NAMALWA (cell line): ENCODE results near the gene FGD4.
"Not testable (repeated sequence)": the region's sequence is repeated elsewhere in the genome, so short reads cannot be mapped to it uniquely, and the experiment has no call there.

Source experiments
- DNase-seq: peaks from one replicate; pipeline ENCODE4 v3.0.0-alpha.2; 2015; ENCODE audit warnings: low spot score

Gene FGD4

DNA sequence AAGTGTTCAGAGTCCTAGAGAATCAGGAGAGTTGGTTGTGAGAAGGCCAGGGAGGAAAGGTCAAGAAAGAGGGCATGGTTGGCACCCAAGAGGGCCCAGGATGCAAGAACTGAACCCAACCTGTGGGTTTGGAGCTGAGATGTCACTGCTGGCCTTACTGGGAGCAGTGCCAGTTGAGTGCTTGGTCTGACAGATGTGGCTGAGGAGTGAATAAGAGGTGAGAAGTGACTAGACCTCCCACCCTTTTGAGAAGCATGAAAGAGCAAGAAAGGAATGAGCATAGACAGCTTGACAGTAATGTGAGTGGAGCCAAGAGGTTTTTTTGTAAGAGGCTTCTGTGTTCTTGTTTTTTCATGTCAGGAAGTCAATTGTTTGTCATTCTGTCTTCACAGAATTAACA is 95.3 kb downstream of the FGD4 start:
- DNase-seq: no peak

GRCh38 chr12:32496946-32497345 is 97.6 kb downstream of the FGD4 start:
- DNase-seq: no peak

GRCh38 chr12:32497864-32498263 is 98.5 kb downstream of the FGD4 start:
- no peak for DNase-seq

- no peak for DNase-seq
Observed at GRCh38 chr12:32499048-32499447, 99.7 kb downstream of the FGD4 start.

DNA sequence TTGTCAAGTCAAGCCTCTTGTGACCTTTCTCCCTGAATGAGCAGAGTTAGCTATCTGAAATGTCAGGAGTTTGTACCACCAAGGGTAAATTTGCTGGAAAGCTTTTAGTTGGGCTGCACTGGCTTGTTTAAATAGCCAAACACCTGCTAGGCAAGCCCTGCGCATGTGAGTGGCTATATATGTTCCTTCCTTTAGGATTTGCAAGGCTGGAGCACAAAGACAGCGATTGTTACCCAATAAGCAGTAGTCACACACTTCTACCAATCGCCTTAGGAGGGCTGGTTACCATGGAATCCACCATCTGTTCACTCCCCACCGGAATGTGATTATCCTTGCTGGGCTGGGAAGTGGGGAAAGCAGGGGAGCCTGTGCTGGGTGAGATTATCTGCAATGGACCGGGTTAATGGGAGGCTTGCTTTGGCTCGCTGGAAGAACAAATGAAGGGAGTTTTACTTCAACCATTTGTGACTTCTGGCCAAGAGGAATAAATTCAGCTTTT is 102.5 kb downstream of the FGD4 start:
- no peak for DNase-seq

GRCh38 chr12:32502693-32503502 is 103.5 kb downstream of the FGD4 start:
- DNase-seq: no peak

DNA sequence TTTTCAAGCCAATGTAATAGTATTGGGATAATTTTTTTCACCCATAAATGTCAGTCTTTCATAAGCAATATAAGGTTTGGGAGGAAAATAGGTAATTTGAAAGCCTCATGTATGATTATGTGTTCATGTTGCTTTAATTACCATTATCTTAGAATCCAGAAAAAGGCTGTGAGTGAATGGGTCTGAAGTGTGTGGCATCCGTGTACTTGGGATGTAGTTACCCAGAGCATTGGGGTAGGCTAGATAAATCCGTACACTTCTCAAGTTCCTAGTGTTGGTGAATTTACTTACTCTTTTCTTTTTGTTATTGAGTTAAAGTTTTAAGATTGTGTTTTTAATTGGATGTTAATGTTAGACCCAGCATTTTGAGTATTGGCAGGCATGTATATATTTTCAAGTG is 104.4 kb downstream of the FGD4 start:
- no peak for DNase-seq

- DNase-seq: no peak
Observed at GRCh38 chr12:32504591-32504990, 105.2 kb downstream of the FGD4 start.

GRCh38 chr12:32505067-32505945 is 105.9 kb downstream of the FGD4 start:
- DNase-seq: no peak

DNA sequence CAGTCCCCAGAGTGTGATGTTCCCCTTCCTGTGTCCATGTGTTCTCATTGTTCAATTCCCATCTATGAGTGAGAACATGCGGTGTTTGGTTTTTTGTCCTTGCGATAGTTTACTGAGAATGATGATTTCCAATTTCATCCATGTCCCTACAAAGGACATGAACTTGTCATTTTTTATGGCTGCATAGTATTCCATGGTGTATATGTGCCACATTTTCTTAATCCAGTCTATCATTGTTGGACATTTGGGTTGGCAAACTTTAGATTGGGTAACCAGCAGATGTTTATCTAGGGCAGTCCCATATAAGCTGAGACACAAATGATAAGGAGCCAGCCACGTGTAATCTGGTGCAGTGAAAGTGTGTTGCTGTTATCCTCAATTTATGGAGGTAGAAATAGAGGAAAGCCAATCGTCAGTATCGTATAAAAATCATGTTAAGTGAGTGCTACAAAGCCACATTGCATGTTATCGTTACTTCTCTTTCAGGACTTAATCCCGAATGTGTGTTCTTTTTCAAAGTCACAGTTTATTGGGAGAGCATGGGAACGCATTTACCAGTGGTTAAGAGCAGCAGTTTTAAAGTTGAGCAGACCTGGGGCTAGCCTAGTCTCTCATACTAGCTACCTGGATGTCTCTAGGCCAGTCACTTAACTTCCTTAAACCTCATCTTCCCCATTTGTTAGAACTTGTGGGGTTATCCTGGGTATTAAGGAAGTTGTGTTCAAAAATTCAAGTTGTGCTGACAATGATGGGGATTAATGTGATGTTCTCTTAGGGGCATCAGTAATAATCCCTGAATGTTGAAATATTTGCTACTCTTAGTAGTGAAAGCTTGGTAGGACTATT is 108.0 kb downstream of the FGD4 start:
- not testable (repeated sequence) for DNase-seq

GRCh38 chr12:32507942-32508320 is 108.6 kb downstream of the FGD4 start:
- DNase-seq: no peak

DNA sequence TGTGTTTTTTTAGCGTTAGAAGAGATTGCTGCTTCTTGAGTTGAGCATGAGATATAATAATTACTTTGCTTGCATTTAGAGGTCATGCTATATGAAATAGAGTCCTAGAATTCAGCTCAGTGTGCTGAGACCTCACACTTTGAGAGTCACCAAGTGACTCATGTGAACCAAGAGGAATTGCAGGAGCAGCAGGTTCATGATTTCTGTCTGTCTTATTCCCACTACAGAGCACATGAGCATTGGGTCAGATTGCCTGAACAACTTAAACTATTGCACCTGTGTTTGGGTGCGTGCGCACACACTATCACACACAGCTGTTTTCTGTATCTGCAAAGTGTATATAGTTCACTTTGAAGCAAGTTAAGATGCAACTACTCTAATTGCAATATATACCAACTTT is 109.3 kb downstream of the FGD4 start:
- DNase-seq: no peak

DNA sequence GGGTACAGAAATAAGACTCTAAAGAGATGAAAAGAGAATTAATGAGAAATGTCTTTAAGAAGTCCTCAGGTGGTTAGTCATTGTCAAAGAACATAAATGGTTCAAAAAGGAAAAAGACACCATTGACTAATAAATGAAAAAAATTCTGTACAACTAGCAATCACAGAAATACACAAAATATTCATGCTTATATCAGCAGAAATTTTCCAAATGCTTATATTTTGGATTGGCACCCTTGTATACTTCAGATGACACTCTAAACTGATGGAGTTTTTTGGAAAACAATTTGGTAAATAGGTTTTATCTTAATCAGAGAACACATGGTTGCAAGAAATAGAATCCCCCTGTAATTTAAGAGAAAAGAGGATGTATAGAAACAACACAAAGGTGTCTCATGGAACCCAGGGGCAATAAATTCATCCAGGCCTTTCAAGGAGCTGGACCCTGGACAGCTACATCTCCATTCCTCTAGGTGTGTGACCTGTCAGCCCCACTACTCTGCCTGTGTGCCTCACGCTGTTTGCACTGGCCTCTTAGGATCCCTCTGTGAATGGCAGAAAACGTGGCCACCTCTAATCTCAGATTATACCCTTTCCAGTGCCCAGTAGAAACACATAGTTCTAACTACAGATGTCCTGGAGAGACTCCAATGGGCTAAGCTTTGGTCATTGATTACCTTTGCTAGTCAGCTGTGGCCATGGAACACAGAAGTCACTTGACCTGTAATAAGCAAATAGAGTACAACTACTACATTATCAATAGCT is 110.2 kb downstream of the FGD4 start:
- DNase-seq: no peak

DNA sequence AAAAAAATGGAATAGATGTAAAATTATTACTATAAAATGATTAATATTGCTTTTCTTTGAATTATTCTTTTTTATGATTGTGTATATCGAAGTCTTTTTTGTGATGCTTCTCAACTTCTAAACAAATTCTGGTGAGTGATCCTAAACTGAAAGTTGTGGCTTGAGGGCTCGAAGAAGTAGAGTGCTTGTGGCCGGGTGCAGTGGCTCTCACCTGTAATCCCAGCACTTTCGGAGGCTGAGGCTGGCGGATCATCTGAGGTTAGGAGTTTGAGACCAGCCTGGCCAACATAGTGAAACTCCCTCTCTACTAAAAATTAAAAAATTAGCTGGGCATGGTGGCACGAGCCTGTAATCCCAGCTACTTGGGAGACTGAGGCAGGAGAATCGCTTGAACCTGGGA is 112.6 kb downstream of the FGD4 start:
- not testable (repeated sequence) for DNase-seq

GRCh38 chr12:32512379-32512778 is 113.0 kb downstream of the FGD4 start:
- DNase-seq: no peak

- DNase-seq: no peak
Observed at GRCh38 chr12:32512910-32513309, 113.6 kb downstream of the FGD4 start.

DNA sequence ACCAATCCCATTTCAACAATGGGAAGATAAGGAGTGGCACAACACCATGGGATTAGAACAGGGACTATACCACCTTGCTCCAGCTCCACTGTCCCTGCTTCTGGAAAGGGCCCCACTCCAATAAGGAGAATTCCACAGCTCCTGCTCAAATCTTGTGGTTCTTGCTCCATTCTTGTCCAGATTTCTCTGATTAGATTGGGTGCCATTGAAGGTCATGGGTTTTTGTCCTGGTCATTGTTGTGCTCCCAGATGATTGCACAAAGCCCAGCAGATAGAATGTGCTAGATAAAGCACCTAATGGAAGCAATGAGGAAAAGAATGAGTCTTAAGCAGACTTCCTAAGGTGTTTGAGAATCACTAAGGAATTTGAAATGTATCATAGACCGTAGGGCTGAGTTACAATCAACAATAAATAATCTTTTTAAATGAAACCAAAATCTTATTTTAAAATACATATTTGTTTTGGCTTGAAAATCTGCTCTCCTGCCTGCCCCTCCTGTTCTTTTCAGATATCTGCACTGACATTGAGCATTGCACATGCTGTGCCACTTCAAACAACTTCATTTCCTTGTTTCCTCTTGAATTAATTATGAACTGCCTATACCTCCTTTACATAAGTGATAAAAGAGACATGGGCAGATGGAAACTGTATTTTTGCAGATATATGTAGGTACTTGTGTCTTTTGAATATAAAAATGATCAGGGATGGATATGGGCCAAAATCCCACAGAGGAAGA is 115.9 kb downstream of the FGD4 start:
- no peak for DNase-seq

- peak; percentile 34 for DNase-seq
Observed at GRCh38 chr12:32516230-32516629, 116.9 kb downstream of the FGD4 start.

DNA sequence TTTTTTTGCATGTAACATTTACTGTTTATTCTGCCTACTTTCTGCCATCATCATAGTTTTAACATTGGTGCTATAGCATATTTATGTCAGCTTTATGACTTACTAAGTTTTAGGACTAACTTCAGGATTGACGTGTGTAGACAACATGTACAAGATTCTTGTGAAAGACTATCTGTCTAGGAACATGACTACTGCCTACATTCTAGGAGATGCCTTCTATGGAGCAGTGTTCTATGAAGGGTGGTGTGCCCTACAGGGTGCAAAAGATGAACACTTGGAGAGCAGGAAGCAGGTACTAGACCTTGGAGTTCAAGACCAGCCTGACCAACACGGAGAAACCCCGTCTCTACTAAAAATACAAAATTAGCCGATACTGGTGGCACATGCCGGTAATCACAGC is 118.6 kb downstream of the FGD4 start:
- DNase-seq: no peak

- no peak for DNase-seq
Observed at GRCh38 chr12:32519047-32519446, 119.7 kb downstream of the FGD4 start.
